A549 (cell line): ENCODE measurements around the gene MRPS14. TPM values are rescaled to one million over a fixed set of nuclear protein-coding genes. Genes with fewer than 3 reads are reported as not detected.

Source experiments
- ATAC-seq, 2 experiments: fragments of 200-7000 bp in 1 of 2; fragments of >200 bp in 1 of 2; cut with Nextera tagmentation in 1 of 2; cut with Tn5 transposase in 1 of 2; 3 replicates each; pipeline versions ENCODE4 v1.8.0 to v1.9.1; 2018 to 2020; ENCODE audit warnings: mild to moderate bottlenecking in 1 of 2, moderate library complexity in 1 of 2
- CTCF ChIA-PET: fragments of 300-600 bp; sonication (Branson Sonifier 250); formaldehyde crosslinking; extraction: SDS; loops from one replicate; lab custom pipeline; 2021; ENCODE audit warnings: antibody characterized with exemption, inconsistent platforms; lab: Yijun Ruan, JAX
- POLR2A ChIA-PET: fragments of 350-600 bp; formaldehyde crosslinking; extraction: SDS; loops from one replicate; lab custom pipeline; 2021; ENCODE audit warnings: antibody characterized with exemption, inconsistent platforms; lab: Yijun Ruan, JAX
- DNase-seq, 2 experiments: peaks; one replicate each; pipeline versions ENCODE4 v3.0.0 to v3.0.0-alpha.2; 2011 to 2016; ENCODE audit warnings: low read depth in 1 of 2, low spot score in 1 of 2
- FAIRE-seq: peaks from 2 replicates; lab custom pipeline; 2011; peaks lifted over from hg19 to GRCh38; lab: Jason Lieb, UNC
- H3K27ac ChIP-seq, 2 experiments: fragments of >200 bp; sonication (Bioruptor Twin); formaldehyde crosslinking; 3 replicates each; pipeline ENCODE4 v1.5.1; 2016 to 2017
- H3K4me1 ChIP-seq: fragments of >200 bp; sonication (Bioruptor Twin); formaldehyde crosslinking; 3 replicates; pipeline ENCODE4 v1.6.1; 2016
- H3K4me2 ChIP-seq: fragments of >200 bp; sonication (Bioruptor Twin); formaldehyde crosslinking; 3 replicates; pipeline ENCODE4 v1.6.1; 2016
- H3K4me3 ChIP-seq: fragments of >200 bp; sonication (Bioruptor Twin); formaldehyde crosslinking; 3 replicates; pipeline ENCODE4 v1.5.1; 2016
- H3K9me3 ChIP-seq: fragments of >200 bp; sonication (Bioruptor Twin); formaldehyde crosslinking; 3 replicates; pipeline ENCODE4 v1.6.1; 2016
- BCL3 ChIP-seq: fragments of >200 bp; sonication (Bioruptor Twin); formaldehyde crosslinking; IDR thresholded peaks from 3 replicates; pipeline ENCODE4 v1.6.1; 2016
- BHLHE40 ChIP-seq: IDR thresholded peaks from 2 replicates; pipeline ENCODE4 v1.6.1; 2012; ENCODE audit warnings: low read depth, low read length, inconsistent platforms
- CHD2 ChIP-seq: fragments of 150-350 bp; IDR thresholded peaks from 2 replicates; pipeline ENCODE4 v1.6.1; 2014; ENCODE audit warnings: low read length; ENCODE audit not compliant: partially characterized antibody
- EHF ChIP-seq: fragments of 250-450 bp; sonication (Bioruptor Pico); IDR thresholded peaks from 2 replicates; pipeline ENCODE4 v1.5.0; 2020; ENCODE audit warnings: mild to moderate bottlenecking
- EHMT2 ChIP-seq: fragments of 200-600 bp; sonication (generic); IDR thresholded peaks from 2 replicates; pipeline ENCODE4 v1.6.1; 2016; ENCODE audit warnings: antibody characterized with exemption, low read depth, mild to moderate bottlenecking, moderate library complexity
- ELK1 ChIP-seq: fragments of 150-350 bp; IDR thresholded peaks from 2 replicates; pipeline ENCODE4 v1.6.1; 2014; ENCODE audit warnings: low read depth, mild to moderate bottlenecking, low read length
- FOSL2 ChIP-seq, 2 experiments: fragments of 450-650 bp in 1 of 2; fragments of >200 bp in 1 of 2; sonication (Bioruptor Twin) in 1 of 2; formaldehyde crosslinking; IDR thresholded peaks; 2 replicates each; pipeline versions ENCODE4 v1.5.0 to v1.6.1; 2016 to 2020; ENCODE audit warnings: mild to moderate bottlenecking in 1 of 2, moderate library complexity in 1 of 2
- HDAC2 ChIP-seq: fragments of 200-600 bp; sonication (generic); IDR thresholded peaks from 2 replicates; pipeline ENCODE4 v1.6.1; 2016
- MAX ChIP-seq: IDR thresholded peaks from 2 replicates; pipeline ENCODE4 v1.6.1; 2012
- NR3C1 ChIP-seq: fragments of >200 bp; sonication (Bioruptor Twin); formaldehyde crosslinking; IDR thresholded peaks from 3 replicates; pipeline ENCODE4 v1.6.1; 2017
- PBX3 ChIP-seq: IDR thresholded peaks from 2 replicates; pipeline ENCODE4 v1.6.1; 2012
- PHF8 ChIP-seq: fragments of 200-600 bp; sonication (generic); IDR thresholded peaks from 2 replicates; pipeline ENCODE4 v1.6.1; 2016; ENCODE audit warnings: low read depth, mild to moderate bottlenecking, antibody characterized with exemption, moderate library complexity, borderline replicate concordance
- RAD21 ChIP-seq, 2 experiments: fragments of >200 bp in 1 of 2; sonication (Bioruptor Twin) in 1 of 2; formaldehyde crosslinking in 1 of 2; IDR thresholded peaks in 1 of 2; conservative IDR thresholded peaks in 1 of 2; 2 replicates in 1 of 2; 3 replicates in 1 of 2; pipeline ENCODE4 v1.6.1; 2012 to 2018; ENCODE audit warnings: inconsistent platforms in 1 of 2
- RARB ChIP-seq: fragments of 250-450 bp; sonication (Bioruptor Pico); IDR thresholded peaks from 2 replicates; pipeline ENCODE4 v1.8.0; 2021; ENCODE audit warnings: mild to moderate bottlenecking, moderate library complexity
- RCOR1 ChIP-seq: fragments of 150-350 bp; IDR thresholded peaks from 2 replicates; pipeline ENCODE4 v1.6.1; 2014; ENCODE audit warnings: antibody characterized with exemption, low read length, low read depth
- RNF2 ChIP-seq: fragments of 200-600 bp; sonication (generic); IDR thresholded peaks from 2 replicates; pipeline ENCODE4 v1.6.1; 2016; ENCODE audit warnings: low read depth, mild to moderate bottlenecking, antibody characterized with exemption, moderate library complexity, borderline replicate concordance
- SMC3 ChIP-seq: fragments of >200 bp; sonication (Bioruptor Twin); formaldehyde crosslinking; IDR thresholded peaks from 3 replicates; pipeline ENCODE4 v1.6.1; 2018; ENCODE audit warnings: inconsistent platforms
- SREBF2 ChIP-seq: fragments of 450-650 bp; IDR thresholded peaks from 2 replicates; pipeline ENCODE4 v1.6.1; 2014; ENCODE audit warnings: mild to moderate bottlenecking, moderate library complexity
- ZNF302 ChIP-seq: fragments of 250-450 bp; sonication (Bioruptor Pico); IDR thresholded peaks from 2 replicates; pipeline ENCODE4 v1.9.0; 2021; ENCODE audit warnings: inconsistent platforms, mild to moderate bottlenecking, moderate library complexity
- WGBS: methylation state at CpG from one replicate; pipeline ENCODE4 v1.1.6; 2017; ENCODE audit errors: missing lambda C conversion rate; 5-methylcytosine and 5-hydroxymethylcytosine counted together
- polyA plus RNA-seq, 4 experiments: library from polyadenylated mRNA; depleted of rRNA in 3 of 4; stranded (reverse); fragments of >200 nt; fragmentation: RNase III in 1 of 4; extraction: RNeasy Plus Mini Kit Qiagen cat#74134 plus additional on column Dnase treatment in 1 of 4; gene quantifications; 2 replicates in 3 of 4; 3 replicates in 1 of 4; pipeline ENCODE4 v1.2.3, GENCODE V29; 2011 to 2017
- TF ChIP-seq, protein P1 (sequence below): fragments of >200 bp; sonication (Bioruptor Twin); formaldehyde crosslinking; IDR thresholded peaks from 3 replicates; pipeline ENCODE4 v1.5.1; 2016
- TF ChIP-seq, protein P2 (sequence below): fragments of 250-450 bp; sonication (Bioruptor Pico); IDR thresholded peaks from 2 replicates; pipeline ENCODE4 v1.5.0; 2020; ENCODE audit warnings: low read depth, mild to moderate bottlenecking, moderate library complexity

Gene MRPS14
- polyA plus RNA-seq, 2 of the 4 experiments (the other 2 are of a cell fraction) = 19.5 to 40.9 TPM

GRCh38 chr1:175015243-175015642 lies 8.0 kb downstream of the MRPS14 start:
- Histone ChIP-seq H3K4me1 (no peaks in the 10 kb centered on the region), H3K4me2 (no peak overlapping the region), H3K9me3 (no peaks in the 10 kb centered on the region), H3K27ac (no peak overlapping the region), H3K4me3 (no peak overlapping the region)
- TF ChIP-seq, protein P1, sequence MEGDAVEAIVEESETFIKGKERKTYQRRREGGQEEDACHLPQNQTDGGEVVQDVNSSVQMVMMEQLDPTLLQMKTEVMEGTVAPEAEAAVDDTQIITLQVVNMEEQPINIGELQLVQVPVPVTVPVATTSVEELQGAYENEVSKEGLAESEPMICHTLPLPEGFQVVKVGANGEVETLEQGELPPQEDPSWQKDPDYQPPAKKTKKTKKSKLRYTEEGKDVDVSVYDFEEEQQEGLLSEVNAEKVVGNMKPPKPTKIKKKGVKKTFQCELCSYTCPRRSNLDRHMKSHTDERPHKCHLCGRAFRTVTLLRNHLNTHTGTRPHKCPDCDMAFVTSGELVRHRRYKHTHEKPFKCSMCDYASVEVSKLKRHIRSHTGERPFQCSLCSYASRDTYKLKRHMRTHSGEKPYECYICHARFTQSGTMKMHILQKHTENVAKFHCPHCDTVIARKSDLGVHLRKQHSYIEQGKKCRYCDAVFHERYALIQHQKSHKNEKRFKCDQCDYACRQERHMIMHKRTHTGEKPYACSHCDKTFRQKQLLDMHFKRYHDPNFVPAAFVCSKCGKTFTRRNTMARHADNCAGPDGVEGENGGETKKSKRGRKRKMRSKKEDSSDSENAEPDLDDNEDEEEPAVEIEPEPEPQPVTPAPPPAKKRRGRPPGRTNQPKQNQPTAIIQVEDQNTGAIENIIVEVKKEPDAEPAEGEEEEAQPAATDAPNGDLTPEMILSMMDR = no peak
- TF ChIP-seq MAX = no peak
- TF ChIP-seq, protein P2, sequence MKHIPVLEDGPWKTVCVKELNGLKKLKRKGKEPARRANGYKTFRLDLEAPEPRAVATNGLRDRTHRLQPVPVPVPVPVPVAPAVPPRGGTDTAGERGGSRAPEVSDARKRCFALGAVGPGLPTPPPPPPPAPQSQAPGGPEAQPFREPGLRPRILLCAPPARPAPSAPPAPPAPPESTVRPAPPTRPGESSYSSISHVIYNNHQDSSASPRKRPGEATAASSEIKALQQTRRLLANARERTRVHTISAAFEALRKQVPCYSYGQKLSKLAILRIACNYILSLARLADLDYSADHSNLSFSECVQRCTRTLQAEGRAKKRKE (CRISPR knock-in tag) = no peak
- no peak for TF ChIP-seq SMC3
- TF ChIP-seq EHMT2 = no peak
- TF ChIP-seq RNF2 = no peak
- no peak for TF ChIP-seq HDAC2
- no peak for TF ChIP-seq ELK1
- no peak for TF ChIP-seq PHF8
- no peak for TF ChIP-seq BCL3
- no peak for TF ChIP-seq CHD2
- FAIRE-seq (no peak), DNase-seq (no peak), ATAC-seq (no peak)
- ChIA-PET CTCF (interaction anchor here (0.6 to 1.5 kb wide), 2 partner anchors 8 to 1015 kb away, joined by 3 to 7 read pairs; partner anchors contain the start of gene MRPS14), POLR2A (interaction anchor here (1.7 to 2.6 kb wide), 2 partner anchors 8 to 15 kb away, joined by 16 to 21 read pairs; partner anchors contain the start of genes CACYBP and MRPS14)
- 94% methylated on average over 4 of the region's 4 CpGs for WGBS

DNA sequence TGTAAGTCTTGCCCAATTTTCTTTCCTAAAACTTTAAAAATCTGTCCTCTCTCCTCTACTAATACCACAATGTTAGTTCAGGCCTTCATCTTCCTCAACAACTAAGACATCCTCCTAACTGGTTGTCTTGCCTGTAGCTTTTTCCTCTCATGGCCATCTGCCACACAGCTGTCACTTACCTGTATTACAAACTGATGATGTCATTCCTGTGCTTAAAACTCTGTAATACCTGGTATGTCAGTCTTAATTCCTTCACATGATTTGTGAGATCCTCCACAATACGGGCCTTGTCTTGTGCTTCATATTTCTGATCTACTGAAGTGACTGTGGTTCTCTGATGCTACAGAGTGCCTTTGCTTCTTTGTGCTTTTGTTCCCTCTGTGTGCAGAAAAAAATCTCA lies 9.8 kb downstream of the MRPS14 start:
- no peak for ATAC-seq
- 78% methylated on average over 1 of the region's 1 CpG for WGBS
- Histone ChIP-seq H3K4me2 (no peak overlapping the region), H3K4me1 (no peaks in the 10 kb centered on the region), H3K27ac (no peak overlapping the region), H3K4me3 (no peak overlapping the region), H3K9me3 (no peaks in the 10 kb centered on the region)
- FAIRE-seq = no peak
- TF ChIP-seq RARB (CRISPR knock-in tag) = no peak
- no peak for TF ChIP-seq NR3C1
- no peak for TF ChIP-seq RAD21 (conservative IDR thresholded peaks at IDR 0.05 in 1 of 2, IDR thresholded peaks at IDR 0.05 in 1 of 2)
- no peak for TF ChIP-seq SREBF2
- no peak for TF ChIP-seq ZNF302 (CRISPR knock-in tag)
- TF ChIP-seq, protein P1 = no peak
- TF ChIP-seq EHF (CRISPR knock-in tag) = no peak
- TF ChIP-seq PBX3 = no peak
- TF ChIP-seq MAX = no peak
- no peak for TF ChIP-seq RCOR1
- no peak for TF ChIP-seq BHLHE40
- no peak for TF ChIP-seq FOSL2 (IDR thresholded peaks at IDR 0.05)
- no peak for TF ChIP-seq FOSL2 (CRISPR knock-in tag; IDR thresholded peaks at IDR 0.05)
- ChIA-PET CTCF (interaction anchor here (1.5 kb wide), 1 partner anchor 10 kb away, joined by 7 read pairs; the partner anchor contains the start of gene MRPS14), POLR2A (interaction anchor here (1.7 to 2.6 kb wide), 2 partner anchors 10 to 14 kb away, joined by 16 to 21 read pairs; partner anchors contain the start of genes CACYBP and MRPS14)
- no peak for DNase-seq
